Measurements from ENCODE around the gene RNF152. TPM values are rescaled to one million over a fixed set of nuclear protein-coding genes. Genes with fewer than 3 reads are reported as not detected.

The RNF152 gene
- total RNA-seq, 1 experiment from 2014 or later, result 2.3 TPM

- Histone ChIP-seq H3K23me2 (ENCODE audit: insufficient read length, low read depth, low read length, poor library complexity, severe bottlenecking) (no peaks in the 10 kb centered on the region), H4K5ac (ENCODE audit: insufficient read length, low read depth, low read length) (no peak overlapping the region), H4K91ac (ENCODE audit: insufficient read length, low read depth, low read length) (no peak overlapping the region), H2BK20ac (ENCODE audit: low read depth, low read length, poor library complexity, severe bottlenecking) (no peak overlapping the region), H2BK15ac (ENCODE audit: low read depth, low read length) (no peak overlapping the region), H3K9ac (ENCODE audit: extremely low read depth, insufficient read length, low read length) (no peak overlapping the region), H3K4ac (ENCODE audit: low read depth, low read length) (no peak overlapping the region), H2BK120ac (ENCODE audit: low read depth, low read length, poor library complexity, severe bottlenecking) (no peak overlapping the region), H4K8ac (replicated peaks; ENCODE audit: insufficient read length, low read depth, low read length) (no peak overlapping the region), H3K79me2 (ENCODE audit: insufficient read depth, low read length) (no peaks in the 10 kb centered on the region), H3T11ph (ENCODE audit: low read length) (no peak overlapping the region), H3K56ac (ENCODE audit: insufficient read length, low read depth, low read length) (no peak overlapping the region), H3K4me2 (ENCODE audit: insufficient read depth, insufficient read length, low read length) (no peak overlapping the region), H2BK5ac (ENCODE audit: insufficient read length, low read length) (no peak overlapping the region), H3K79me1 (ENCODE audit: insufficient read depth, low read depth, low read length, poor library complexity, severe bottlenecking) (no peaks in the 10 kb centered on the region), H3K9me3 (ENCODE audit: control insufficient read depth, low read depth, low read length) (no peaks in the 10 kb centered on the region), H3K27ac (ENCODE audit: insufficient read length, low read depth, low read length) (no peak overlapping the region), H3K4me1 (ENCODE audit: insufficient read depth, low read length) (no peaks in the 10 kb centered on the region), H3K27me3 (ENCODE audit: insufficient read depth, low read length) (no peaks in the 10 kb centered on the region), H2AFZ (ENCODE audit: low read length) (no peak overlapping the region), H2BK12ac (ENCODE audit: insufficient read length, low read depth, low read length) (no peak overlapping the region), H3K18ac (ENCODE audit: insufficient read length, low read depth, low read length) (no peak overlapping the region), H2AK5ac (ENCODE audit: insufficient read length, low read length) (no peak overlapping the region), H3K23ac (ENCODE audit: insufficient read length, low read depth, low read length) (no peak overlapping the region), H4K20me1 (ENCODE audit: control insufficient read depth, insufficient read depth, insufficient read length) (no peaks in the 10 kb centered on the region), H3K14ac (ENCODE audit: insufficient read depth, low read length) (no peak overlapping the region)
- no peak for DNase-seq
- Mint-ChIP-seq H3K36me3 (ENCODE audit: insufficient read depth in 1 of 3, low read depth in 3 of 3) (peaks cover 0 to 4% (median 0%) of the 10 kb centered on the region in 3 experiments; a peak in 3 of 7 replicates), H3K4me1 (peaks cover 4 to 7% of the 10 kb centered on the region in 2 experiments; a peak in 2 of 4 replicates), H3K4me3 (no peak overlapping the region), H3K9me3 (peaks cover 0 to 2% of the 10 kb centered on the region in 2 experiments; a peak in 3 of 5 replicates), H3K27ac (no peak overlapping the region), H3K27me3 (ENCODE audit: low read depth) (no peaks in the 10 kb centered on the region)
- no CpG with 5 or more reads among the region's 5 CpGs for WGBS (ENCODE audit: extremely low coverage, insufficient read length, low lambda C conversion rate)
- peak; percentile 34; the same call in 2 of the 3 replicates for TF ChIP-seq CTCF (conservative IDR thresholded peaks at IDR 0.05)
These were observed 54.3 kb downstream of the RNF152 start for GRCh38 chr18:61838521-61838920.
